ENCODE measurements around the gene EDRF1. TPM values are rescaled to one million over a fixed set of nuclear protein-coding genes. Genes with fewer than 3 reads are reported as not detected.

The EDRF1 gene
- total RNA-seq, 6 experiments from 2014 or later = 19.0 to 21.9 (median 20.2) TPM

DNA sequence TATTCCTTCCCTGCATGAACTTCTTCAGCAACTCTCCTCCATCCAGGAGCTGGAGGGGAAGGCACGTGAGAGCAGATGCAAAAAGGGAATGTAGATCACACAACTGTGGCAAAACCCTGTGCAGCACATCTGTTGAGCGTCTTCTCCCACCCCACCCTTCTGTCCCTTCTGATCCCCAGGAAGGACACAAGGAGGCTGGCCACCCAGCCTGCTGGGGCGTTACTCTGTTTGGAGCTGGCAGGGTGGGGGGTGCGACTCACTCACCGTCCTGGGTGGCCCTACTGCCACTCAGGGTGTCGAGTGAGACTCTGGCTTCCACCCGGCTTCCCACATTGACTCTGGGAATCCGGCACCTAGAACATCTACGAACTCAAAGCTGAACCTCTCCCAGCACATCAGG, 66.3 kb downstream of the EDRF1 start:
- no peak for DNase-seq
- Mint-ChIP-seq H3K36me3 (ENCODE audit: low read depth) (no peaks in the 10 kb centered on the region; the same call in 1 of the 2 replicates), H3K4me1 (ENCODE audit: low read depth) (peaks cover 12% of the 10 kb centered on the region), H3K4me3 (no peak overlapping the region), H3K27ac (no peak overlapping the region), H3K9me3 (no peaks in the 10 kb centered on the region), H3K27me3 (ENCODE audit: insufficient read depth) (peaks cover 1% of the 10 kb centered on the region; the same call in 1 of the 2 replicates)
- no peak for TF ChIP-seq CTCF (IDR thresholded peaks at IDR 0.05)

DNA sequence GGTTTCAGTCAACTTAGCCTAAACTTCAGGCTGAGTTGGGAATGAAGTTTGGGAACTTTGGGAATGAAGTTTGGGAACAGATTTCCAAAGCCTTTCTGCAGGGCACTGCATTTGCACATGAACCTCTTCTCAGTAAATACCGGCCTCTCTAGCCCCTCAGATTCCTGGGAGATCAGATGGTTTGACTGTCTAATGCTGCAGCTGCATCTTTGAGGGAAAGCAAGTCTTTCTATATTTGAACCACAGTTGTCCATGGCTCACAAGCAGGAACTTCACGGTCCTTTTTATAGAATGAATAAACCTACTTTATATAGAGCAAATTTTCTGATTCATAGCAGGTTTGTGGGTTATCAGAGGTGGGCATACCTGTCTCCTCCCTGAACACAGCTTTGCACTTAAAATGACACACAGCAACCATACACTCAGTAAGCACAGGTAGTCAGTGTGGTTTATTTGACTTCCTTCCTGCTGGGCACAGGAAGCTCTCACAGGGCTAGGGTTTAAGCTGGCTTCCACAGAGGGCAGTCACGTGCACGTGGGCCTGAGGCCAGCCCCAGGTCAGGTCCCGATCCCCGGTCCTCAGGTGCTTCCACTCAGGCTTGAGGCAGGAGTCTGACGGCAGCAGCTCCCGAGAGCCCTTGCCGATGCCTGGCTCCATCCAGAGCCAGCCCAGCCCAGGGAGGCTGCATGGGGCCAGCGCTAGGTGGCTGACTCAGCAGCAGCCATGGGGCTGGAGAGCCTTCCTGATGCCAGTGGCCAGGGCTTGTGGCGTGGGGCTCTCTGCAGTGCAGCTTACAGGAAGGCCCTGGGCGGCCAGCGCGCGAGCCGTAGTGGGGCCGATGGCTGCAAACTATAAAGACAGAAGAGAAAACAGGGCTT, 68.9 kb downstream of the EDRF1 start:
- DNase-seq = no peak
- no peaks in the 10 kb centered on the region for H3K9me3 Mint-ChIP-seq
- peaks cover 5% of the 10 kb centered on the region for H3K36me3 Mint-ChIP-seq (ENCODE audit: low read depth)
- H3K27ac Mint-ChIP-seq = no peak overlapping the region
- H3K4me3 Mint-ChIP-seq = no peak overlapping the region
- no peak for TF ChIP-seq CTCF (IDR thresholded peaks at IDR 0.05)
- no peaks in the 10 kb centered on the region for H3K4me1 Mint-ChIP-seq (ENCODE audit: low read depth)
- peaks cover 1% of the 10 kb centered on the region; the same call in 1 of the 2 replicates for H3K27me3 Mint-ChIP-seq (ENCODE audit: insufficient read depth)

DNA sequence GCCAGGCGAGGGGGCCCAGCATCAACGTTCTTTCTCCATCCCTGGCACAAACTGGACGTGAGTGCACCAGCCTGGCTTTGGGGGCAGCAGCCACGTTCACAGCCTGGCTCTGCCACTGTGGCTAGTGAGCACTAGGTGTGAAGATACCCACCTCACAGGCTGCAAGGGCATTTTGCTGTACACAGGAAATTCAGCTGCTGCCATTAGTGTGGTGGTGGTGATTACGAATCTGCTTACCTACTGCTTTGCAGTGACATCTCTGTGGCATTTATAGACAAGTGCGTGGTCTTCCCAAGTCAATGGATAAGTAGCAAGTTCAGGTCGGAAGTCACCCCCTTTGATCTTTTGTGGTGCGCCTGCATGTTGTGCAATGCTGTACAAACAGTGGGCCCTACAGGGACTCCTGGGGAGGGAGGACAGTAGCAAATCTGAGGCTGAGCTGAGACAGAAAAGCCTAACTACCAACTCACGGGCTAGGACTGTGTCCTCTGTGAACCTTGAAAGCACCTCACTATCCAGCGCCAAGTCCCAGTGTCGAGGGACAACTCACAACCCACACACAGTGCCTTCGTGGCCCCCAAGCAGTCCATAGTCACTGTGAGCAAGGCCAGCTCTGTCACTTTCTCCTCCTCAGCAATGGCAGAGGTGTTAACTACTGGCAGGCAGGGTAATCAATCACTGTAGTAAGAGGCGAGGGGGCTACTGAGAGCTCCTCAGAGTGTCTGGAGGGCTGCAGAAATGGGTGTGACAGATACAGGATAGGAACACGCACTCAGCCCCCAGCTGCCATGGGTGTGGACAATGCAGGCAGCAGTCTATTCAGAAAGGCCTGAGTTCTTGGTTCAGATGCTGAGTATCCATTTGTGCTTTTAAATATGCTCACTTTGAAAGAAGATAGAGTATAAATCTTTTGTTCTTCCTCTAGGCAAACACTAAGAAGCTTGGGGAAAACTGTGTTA, 73.1 kb downstream of the EDRF1 start:
- Mint-ChIP-seq H3K4me1 (ENCODE audit: low read depth) (no peaks in the 10 kb centered on the region), H3K9me3 (no peaks in the 10 kb centered on the region), H3K27me3 (ENCODE audit: insufficient read depth) (no peaks in the 10 kb centered on the region), H3K27ac (no peak overlapping the region), H3K36me3 (ENCODE audit: low read depth) (peaks cover 13% of the 10 kb centered on the region), H3K4me3 (no peak overlapping the region)
- no peak for TF ChIP-seq CTCF (IDR thresholded peaks at IDR 0.05)
- no peak for DNase-seq

DNA sequence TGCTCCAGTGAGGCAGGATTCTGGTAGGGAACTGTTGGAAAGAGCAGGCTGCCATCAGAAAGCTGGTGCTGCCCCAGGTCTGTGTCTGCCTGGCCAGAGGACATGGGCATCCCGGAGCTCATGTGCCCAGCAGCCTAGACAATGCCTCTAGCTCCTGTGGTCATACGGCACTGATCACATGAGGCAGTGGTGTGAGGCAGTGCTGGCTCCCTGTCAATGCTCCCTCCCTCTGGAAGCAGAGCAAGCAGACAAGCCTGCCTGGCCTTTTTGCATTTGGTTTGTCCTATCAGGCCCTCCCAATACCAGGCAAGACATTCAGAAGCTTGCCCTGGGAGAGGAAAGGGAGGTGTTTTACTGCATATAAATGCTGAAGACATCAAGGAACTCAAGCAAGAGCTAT, 75.6 kb downstream of the EDRF1 start:
- DNase-seq = no peak
- no peak for TF ChIP-seq CTCF (IDR thresholded peaks at IDR 0.05)
- Mint-ChIP-seq H3K36me3 (ENCODE audit: low read depth) (peaks cover 13% of the 10 kb centered on the region), H3K4me3 (no peak overlapping the region), H3K9me3 (no peaks in the 10 kb centered on the region), H3K27ac (no peak overlapping the region), H3K27me3 (ENCODE audit: insufficient read depth) (no peaks in the 10 kb centered on the region), H3K4me1 (ENCODE audit: low read depth) (no peaks in the 10 kb centered on the region)

DNA sequence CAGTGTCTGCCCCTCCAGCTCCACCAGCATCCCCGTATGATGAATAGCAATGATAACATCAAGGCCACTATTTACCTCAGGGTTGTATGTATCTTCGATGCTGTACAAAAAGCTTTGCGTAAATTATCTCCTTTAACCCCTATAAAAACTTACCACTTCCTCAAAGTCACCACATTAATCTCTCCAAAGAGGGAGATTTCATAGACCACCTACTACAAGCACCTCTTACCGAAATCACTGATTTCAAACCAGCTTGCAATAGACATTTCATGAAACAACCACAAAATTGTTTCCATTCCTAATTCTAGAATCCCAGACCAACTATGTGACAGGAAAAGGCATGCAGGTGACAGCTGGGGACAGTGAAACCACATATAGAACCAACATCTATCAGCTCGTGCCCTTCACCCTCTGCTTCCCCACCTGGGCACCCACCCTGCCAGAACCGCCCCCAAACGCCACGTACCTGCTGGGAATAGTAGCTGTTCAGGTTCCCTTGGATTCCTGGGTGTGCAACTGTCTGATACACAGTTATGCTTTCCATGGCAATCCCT, 76.2 kb downstream of the EDRF1 start:
- no peak for TF ChIP-seq CTCF (IDR thresholded peaks at IDR 0.05)
- H3K9me3 Mint-ChIP-seq = no peaks in the 10 kb centered on the region
- no peak for DNase-seq
- H3K36me3 Mint-ChIP-seq (ENCODE audit: low read depth) = peaks cover 14% of the 10 kb centered on the region
- no peak overlapping the region for H3K27ac Mint-ChIP-seq
- H3K4me3 Mint-ChIP-seq = no peak overlapping the region
- no peaks in the 10 kb centered on the region for H3K4me1 Mint-ChIP-seq (ENCODE audit: low read depth)
- no peaks in the 10 kb centered on the region for H3K27me3 Mint-ChIP-seq (ENCODE audit: insufficient read depth)

All from HFFc6 (cell line).